ENCODE results near the gene RNF115.

The RNF115 gene

DNA sequence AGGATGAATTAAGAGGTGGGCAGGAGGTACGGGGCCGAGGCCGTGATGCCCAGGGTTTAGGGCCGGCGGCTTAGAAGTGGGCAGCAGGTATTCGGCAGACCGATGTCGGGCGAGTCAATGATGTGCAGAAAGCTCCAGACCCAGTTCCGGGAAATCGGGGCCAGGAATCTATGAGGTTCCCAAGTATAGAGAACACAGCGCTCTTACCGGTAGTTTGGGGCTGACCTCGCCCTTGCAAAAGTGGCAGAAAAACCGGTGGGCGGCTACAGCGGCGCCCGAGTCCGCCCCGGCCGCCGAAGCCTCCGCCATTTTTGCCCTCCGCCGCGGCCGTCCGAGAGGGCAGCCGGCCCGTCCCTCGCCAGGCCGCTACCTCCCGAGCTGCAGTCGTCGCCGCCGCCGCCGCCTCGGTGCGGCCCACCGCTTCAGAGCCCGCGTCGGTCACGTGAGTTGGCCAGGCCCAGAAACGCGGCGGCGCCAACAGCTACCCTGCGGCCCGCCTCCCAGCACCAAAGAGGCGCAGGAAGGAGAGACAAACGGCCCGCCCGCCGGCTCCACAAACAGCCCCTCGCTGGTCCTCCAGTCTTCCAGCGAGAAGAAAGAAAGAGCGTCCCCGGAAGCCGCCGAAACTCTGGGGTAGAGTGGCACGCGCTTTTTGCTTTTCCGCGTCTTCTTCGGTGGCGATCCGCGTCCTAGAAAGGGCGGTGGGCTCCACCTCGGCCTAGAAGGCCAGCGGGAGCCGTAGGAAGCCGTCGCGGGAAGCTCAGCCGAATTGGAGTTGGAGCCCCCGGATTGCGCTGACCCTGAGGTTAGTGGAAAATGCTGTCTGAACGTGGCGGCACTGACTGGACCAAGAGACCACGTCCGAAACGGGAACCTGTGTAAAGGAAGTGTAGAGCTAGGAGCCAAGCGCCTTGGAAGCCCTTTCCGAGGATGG lies at the start of gene RNF115, which contains the start of gene POLR3C:
Gene RNF115 (minus strand): TSS at position 531 of the 934 bp plus-strand sequence. CDS start 222 bp downstream, at position 309.
Gene POLR3C (plus strand): TSS at position 636 of the 934 bp plus-strand sequence. CDS start 1,577 bp downstream, outside the sequence.
- Histone ChIP-seq H3K4me1 (ENCODE audit: control insufficient read depth, insufficient read depth, low read length, unreplicated experiment) (peaks cover 12% of the 10 kb centered on the region), H3K79me2 (ENCODE audit: control insufficient read depth, insufficient read depth, low read length, unreplicated experiment) (peaks cover 41% of the 10 kb centered on the region), H3K4me3 (ENCODE audit: low read depth, low read length) (peak within 1 kb of the TSS; percentile 98)

DNA sequence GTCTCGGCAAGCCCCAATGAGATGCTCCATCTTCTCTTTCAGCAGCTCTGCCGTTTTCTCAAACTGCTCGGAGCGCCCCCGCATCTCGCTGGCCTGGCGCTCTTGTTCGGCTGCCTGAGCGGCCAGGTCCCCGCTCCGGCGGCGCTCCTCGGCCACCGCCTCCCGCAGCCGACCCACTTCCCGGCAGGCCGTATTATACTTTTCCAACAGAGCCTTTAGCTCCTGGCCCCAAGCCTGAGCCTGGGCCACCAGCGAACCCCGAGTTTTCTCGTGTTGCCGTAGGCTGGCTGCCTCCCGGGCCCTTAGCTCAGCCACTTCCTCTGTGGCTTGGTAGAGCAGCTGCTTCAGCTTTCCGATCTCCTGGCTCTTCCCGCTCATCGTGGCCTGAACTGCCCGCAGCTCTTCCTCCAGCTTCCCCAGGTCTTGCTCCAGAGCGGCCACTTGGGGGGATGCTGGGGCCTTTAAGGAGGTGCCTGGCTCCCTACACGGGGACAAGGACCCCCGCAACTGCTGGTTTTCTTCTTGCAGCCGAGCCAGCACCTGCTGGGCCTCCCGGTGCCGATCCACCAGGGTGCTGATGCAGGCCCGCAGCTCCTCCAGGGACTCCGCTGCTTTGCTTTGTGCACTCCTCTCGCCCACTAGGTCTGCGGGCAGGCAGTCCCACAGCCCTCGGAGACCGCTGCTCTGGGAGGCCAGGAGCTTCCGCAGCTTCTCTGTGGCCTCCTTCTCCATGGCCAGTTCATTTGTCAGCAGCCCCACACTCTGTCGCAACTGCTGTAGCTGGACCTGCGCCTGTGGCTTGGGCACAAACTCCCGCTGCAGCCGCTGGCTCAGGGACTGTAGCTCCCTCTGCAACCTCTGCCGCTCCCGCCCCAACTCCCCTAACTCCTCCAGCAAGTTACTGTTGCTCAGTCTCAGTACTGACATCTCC lies 48.4 kb upstream of the RNF115 start:
- no peaks in the 10 kb centered on the region for H3K79me2 ChIP-seq (ENCODE audit: control insufficient read depth, insufficient read depth, low read length, unreplicated experiment)
- peak overlapping the region; percentile 54 for H2AFZ ChIP-seq (ENCODE audit: low read length, unreplicated experiment)
- H3K27ac ChIP-seq (ENCODE audit: low read depth, low read length) = no peak overlapping the region
- peak overlapping the region; percentile 67 for H3K4me3 ChIP-seq (ENCODE audit: low read depth, low read length)
- H3K36me3 ChIP-seq (ENCODE audit: insufficient read depth, low read length) = no peaks in the 10 kb centered on the region
- no peaks in the 10 kb centered on the region; the same call in 1 of the 2 replicates for H3K27me3 ChIP-seq (ENCODE audit: insufficient read depth, low read length)
- peaks cover 14% of the 10 kb centered on the region for H3K4me1 ChIP-seq (ENCODE audit: control insufficient read depth, insufficient read depth, low read length, unreplicated experiment)

More for the DNA sequence above, at the start of gene RNF115, which contains the start of gene POLR3C:
- H3K27me3 ChIP-seq (ENCODE audit: insufficient read depth, low read length) = no peaks in the 10 kb centered on the region
- H2AFZ ChIP-seq (ENCODE audit: low read length, unreplicated experiment) = peak within 1 kb of the TSS; percentile 88
- peak within 1 kb of the TSS; percentile 75 for H3K27ac ChIP-seq (ENCODE audit: low read depth, low read length)
- peaks cover 28% of the 10 kb centered on the region for H3K36me3 ChIP-seq (ENCODE audit: insufficient read depth, low read length)

DNA sequence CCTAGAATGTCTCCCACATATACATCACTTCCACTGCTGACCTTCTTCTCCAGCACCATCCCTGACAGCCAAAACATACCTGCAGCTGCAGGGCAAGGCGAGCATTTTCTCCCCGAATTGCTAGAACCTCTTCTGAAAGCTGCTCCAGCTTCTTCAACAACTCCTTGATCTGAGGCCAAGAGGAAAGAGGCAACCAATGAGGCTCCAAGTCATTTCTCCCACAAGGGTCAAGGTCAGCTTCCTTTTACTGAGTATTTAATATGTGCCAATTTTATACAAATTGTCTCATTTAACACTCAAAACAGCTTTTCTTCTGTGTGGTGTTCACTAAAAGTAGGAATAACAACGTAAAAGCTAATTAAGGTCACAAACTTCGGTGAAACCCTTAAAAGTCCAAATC lies 44.3 kb upstream of the RNF115 start:
- Histone ChIP-seq H2AFZ (ENCODE audit: low read length, unreplicated experiment) (no peak overlapping the region), H3K79me2 (ENCODE audit: control insufficient read depth, insufficient read depth, low read length, unreplicated experiment) (no peaks in the 10 kb centered on the region), H3K4me3 (ENCODE audit: low read depth, low read length) (no peak overlapping the region), H3K27ac (ENCODE audit: low read depth, low read length) (no peak overlapping the region), H3K36me3 (ENCODE audit: insufficient read depth, low read length) (no peaks in the 10 kb centered on the region), H3K27me3 (ENCODE audit: insufficient read depth, low read length) (no peaks in the 10 kb centered on the region), H3K4me1 (ENCODE audit: control insufficient read depth, insufficient read depth, low read length, unreplicated experiment) (peaks cover 14% of the 10 kb centered on the region)

DNA sequence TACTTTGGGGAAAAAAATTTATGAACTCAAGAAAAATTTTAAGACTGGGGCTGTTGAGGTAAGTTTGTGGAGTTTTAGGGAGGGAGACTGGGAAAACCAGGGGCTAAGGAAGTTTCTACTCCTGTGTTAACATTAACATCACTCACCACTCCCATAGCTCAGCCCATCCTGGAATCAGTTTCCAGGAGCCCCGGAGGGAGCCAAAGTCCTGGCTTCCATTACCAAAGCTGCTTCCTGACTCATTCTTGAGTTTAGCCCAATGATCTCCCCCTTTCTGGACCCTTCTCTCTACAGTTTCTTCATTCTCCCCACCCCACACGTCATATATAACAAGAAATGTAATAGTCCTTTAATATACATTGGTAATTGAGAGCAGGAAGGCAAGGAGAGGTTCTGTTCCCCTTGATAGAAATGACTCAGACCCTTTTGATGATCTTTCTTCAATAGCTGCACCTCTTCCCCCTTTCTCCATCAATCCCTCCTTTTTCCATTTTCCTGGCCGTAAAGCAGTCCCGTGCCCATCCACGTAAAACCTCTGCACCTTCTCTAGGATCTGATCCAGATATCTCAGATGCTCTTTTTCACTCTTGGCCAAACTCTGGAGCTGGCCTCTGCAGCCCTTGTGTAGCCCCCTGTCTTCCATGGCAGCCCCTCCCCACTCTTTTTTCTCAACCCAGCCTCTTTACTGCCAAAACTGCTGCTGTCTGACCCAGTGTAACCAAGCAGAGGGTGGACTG lies 39.6 kb upstream of the RNF115 start:
- peaks cover 5% of the 10 kb centered on the region for H3K4me1 ChIP-seq (ENCODE audit: control insufficient read depth, insufficient read depth, low read length, unreplicated experiment)
- H2AFZ ChIP-seq (ENCODE audit: low read length, unreplicated experiment) = no peak overlapping the region
- no peaks in the 10 kb centered on the region for H3K36me3 ChIP-seq (ENCODE audit: insufficient read depth, low read length)
- H3K4me3 ChIP-seq (ENCODE audit: low read depth, low read length) = no peak overlapping the region
- peaks cover under 1% of the 10 kb centered on the region for H3K79me2 ChIP-seq (ENCODE audit: control insufficient read depth, insufficient read depth, low read length, unreplicated experiment)
- H3K27me3 ChIP-seq (ENCODE audit: insufficient read depth, low read length) = no peaks in the 10 kb centered on the region
- H3K27ac ChIP-seq (ENCODE audit: low read depth, low read length) = no peak overlapping the region

DNA sequence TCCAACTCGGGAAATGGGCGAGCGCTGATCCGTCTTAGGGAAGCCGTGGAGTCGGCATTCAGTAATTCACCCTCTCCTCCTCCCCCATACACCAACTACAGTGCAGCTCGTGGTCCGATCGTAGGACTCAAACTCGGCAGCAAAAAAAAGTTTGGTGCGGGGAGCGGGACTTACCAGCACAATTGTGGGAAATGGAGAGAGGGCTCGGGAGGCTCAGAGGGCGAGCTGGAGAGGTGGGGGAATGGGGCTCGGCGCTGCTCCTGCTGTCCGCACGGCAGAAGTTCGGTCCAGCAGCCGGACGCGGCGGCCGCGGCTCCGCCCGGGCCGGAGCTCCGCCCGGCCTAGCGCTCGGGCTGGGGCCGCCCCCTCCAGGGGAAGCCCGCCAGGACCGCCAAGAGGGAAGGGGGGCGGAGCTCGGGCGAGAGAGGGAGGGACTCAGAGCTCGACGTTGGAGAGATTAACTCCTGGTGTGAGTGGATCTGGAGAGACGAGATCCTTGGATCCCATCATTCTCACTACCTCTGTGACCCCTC lies 35.7 kb upstream of the RNF115 start:
- H3K79me2 ChIP-seq (ENCODE audit: control insufficient read depth, insufficient read depth, low read length, unreplicated experiment) = peaks cover 23% of the 10 kb centered on the region
- peaks cover 12% of the 10 kb centered on the region; the same call in 1 of the 2 replicates for H3K36me3 ChIP-seq (ENCODE audit: insufficient read depth, low read length)
- peak overlapping the region; percentile 99 for H3K4me3 ChIP-seq (ENCODE audit: low read depth, low read length)
- H3K27ac ChIP-seq (ENCODE audit: low read depth, low read length) = peak overlapping the region; percentile 53
- no peaks in the 10 kb centered on the region for H3K27me3 ChIP-seq (ENCODE audit: insufficient read depth, low read length)
- H2AFZ ChIP-seq (ENCODE audit: low read length, unreplicated experiment) = peak overlapping the region; percentile 95
- H3K4me1 ChIP-seq (ENCODE audit: control insufficient read depth, insufficient read depth, low read length, unreplicated experiment) = peaks cover 14% of the 10 kb centered on the region

DNA sequence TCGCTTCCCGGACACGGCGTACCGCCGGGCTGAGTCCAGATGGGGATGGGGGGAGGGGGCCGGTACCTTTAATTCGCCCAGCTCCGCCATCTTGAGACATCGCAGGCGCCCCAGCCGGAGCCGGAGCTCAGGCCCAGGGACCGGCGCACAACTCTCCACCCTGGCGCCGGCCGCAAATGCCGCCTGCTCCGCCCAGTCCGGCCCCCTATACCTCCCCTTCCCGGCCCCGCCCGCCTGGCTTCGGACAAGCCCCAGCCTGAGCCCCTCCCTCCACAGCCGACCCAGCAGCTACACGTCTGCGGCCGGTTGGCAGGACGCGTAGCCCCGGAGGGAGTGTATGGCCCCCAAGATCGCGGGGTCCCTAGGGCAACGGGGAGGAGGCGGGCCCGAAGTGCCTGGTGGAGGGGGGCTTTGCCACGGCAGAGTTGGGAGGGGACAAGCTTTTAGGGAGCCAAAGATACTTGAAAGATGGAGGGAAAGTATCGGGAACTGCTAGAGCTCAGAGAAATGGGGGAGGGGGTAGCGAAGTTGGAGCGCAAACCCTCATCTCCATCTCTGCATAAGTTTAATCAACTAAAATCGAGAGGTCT lies 35.1 kb upstream of the RNF115 start, which contains the start of gene PIAS3:
Gene PIAS3 (minus strand): TSS at position 181 of the 590 bp plus-strand sequence. CDS start 91 bp downstream, at position 90.
- peak within 1 kb of the TSS; percentile 99 for H3K4me3 ChIP-seq (ENCODE audit: low read depth, low read length)
- no peaks in the 10 kb centered on the region for H3K27me3 ChIP-seq (ENCODE audit: insufficient read depth, low read length)
- peak within 1 kb of the TSS; percentile 95 for H2AFZ ChIP-seq (ENCODE audit: low read length, unreplicated experiment)
- peaks cover 14% of the 10 kb centered on the region for H3K4me1 ChIP-seq (ENCODE audit: control insufficient read depth, insufficient read depth, low read length, unreplicated experiment)
- H3K36me3 ChIP-seq (ENCODE audit: insufficient read depth, low read length) = peaks cover 13% of the 10 kb centered on the region; the same call in 1 of the 2 replicates
- H3K27ac ChIP-seq (ENCODE audit: low read depth, low read length) = peak within 1 kb of the TSS; percentile 53
- peaks cover 23% of the 10 kb centered on the region for H3K79me2 ChIP-seq (ENCODE audit: control insufficient read depth, insufficient read depth, low read length, unreplicated experiment)

DNA sequence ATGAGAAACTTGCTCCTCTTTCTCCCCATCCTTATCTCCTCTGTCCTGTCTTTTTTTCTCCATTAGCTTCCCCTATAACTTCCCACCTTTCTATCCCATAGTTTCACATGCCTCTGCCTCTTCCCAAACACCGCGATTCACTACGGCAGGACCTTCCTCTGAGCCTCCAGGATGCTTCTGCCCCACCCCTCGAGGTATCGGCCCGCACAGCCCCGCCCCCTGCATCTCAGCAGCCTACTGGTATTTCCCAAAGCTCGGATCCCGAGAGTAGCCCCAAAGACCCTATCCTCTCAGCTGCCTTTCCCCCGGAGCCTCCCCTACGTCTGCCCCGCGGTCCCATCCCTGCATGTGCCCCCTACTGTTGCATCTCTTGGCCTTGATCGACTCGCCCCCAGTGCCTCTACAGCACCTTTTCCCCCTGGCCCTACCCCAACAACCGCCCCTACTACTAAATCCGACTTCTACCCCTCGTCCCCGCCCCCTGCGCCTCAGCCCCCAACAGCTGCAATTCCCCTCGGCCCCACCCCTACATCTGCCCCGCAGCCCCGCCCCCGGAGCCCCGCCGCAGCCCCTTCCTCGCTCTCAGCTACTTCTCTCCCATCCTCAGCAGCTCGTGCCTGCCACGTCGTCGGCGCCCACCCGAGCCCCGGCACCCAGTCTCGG lies 34.5 kb upstream of the RNF115 start:
- H3K4me3 ChIP-seq (ENCODE audit: low read depth, low read length) = peak overlapping the region; percentile 99
- no peak overlapping the region for H3K27ac ChIP-seq (ENCODE audit: low read depth, low read length)
- H3K27me3 ChIP-seq (ENCODE audit: insufficient read depth, low read length) = no peaks in the 10 kb centered on the region
- peaks cover 14% of the 10 kb centered on the region for H3K4me1 ChIP-seq (ENCODE audit: control insufficient read depth, insufficient read depth, low read length, unreplicated experiment)
- peaks cover 23% of the 10 kb centered on the region for H3K79me2 ChIP-seq (ENCODE audit: control insufficient read depth, insufficient read depth, low read length, unreplicated experiment)
- H3K36me3 ChIP-seq (ENCODE audit: insufficient read depth, low read length) = peaks cover 19% of the 10 kb centered on the region; the same call in 1 of the 2 replicates
- H2AFZ ChIP-seq (ENCODE audit: low read length, unreplicated experiment) = peak overlapping the region; percentile 95

DNA sequence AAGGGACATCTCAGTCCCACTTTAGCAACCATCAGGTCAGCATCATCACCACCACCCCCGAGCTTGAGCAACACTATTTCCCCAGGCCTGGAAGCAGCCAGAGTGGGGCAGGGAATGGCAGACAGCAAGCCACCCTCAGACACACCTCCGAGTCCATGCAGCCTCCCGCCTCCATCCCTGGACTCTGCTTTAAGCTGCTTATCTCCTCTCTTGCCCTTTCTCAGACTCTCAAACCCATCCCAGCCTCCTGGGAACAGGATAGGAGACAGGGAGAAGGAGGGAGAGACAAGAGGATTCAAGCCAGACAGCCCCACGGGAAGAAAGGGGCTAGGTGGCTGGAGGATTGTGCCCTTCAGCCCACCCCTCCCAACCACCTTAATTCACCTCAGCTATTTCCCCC lies 33.3 kb upstream of the RNF115 start:
- Histone ChIP-seq H3K27me3 (ENCODE audit: insufficient read depth, low read length) (no peaks in the 10 kb centered on the region), H3K4me1 (ENCODE audit: control insufficient read depth, insufficient read depth, low read length, unreplicated experiment) (peaks cover 14% of the 10 kb centered on the region), H2AFZ (ENCODE audit: low read length, unreplicated experiment) (no peak overlapping the region), H3K79me2 (ENCODE audit: control insufficient read depth, insufficient read depth, low read length, unreplicated experiment) (peaks cover 23% of the 10 kb centered on the region), H3K27ac (ENCODE audit: low read depth, low read length) (no peak overlapping the region), H3K36me3 (ENCODE audit: insufficient read depth, low read length) (peaks cover 24% of the 10 kb centered on the region; the same call in 1 of the 2 replicates), H3K4me3 (ENCODE audit: low read depth, low read length) (0 out of 2 replicates have a peak overlapping the region, but pooled peaks have one; percentile 99)

DNA sequence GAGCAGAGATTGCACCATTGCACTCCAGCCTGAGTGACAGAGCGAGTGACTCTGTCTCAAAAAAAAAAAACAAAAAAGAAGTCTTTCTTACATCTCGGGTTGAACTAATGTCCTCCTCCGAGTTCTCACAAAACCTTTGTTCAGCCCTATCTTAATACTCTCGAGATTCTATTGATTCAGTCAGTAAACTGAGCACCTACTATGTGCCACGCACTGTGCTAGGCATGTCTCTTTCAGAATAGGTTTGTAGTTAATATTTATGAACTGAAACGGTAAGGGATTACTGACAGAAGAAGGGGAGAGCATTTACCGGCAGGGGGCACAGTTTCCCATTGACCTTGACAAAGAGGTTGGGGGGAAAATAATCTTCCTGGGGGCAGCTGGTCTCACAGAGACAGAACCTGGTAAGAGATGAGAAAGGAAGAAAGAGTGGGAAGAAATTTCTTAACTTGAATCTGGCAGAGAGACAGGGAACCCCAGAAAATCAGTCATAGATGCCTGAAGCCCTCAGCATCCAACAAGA lies 31.6 kb upstream of the RNF115 start:
- Histone ChIP-seq H3K79me2 (ENCODE audit: control insufficient read depth, insufficient read depth, low read length, unreplicated experiment) (peaks cover 23% of the 10 kb centered on the region), H3K36me3 (ENCODE audit: insufficient read depth, low read length) (peaks cover 31% of the 10 kb centered on the region; the same call in 1 of the 2 replicates), H3K4me3 (ENCODE audit: low read depth, low read length) (no peak overlapping the region), H3K27me3 (ENCODE audit: insufficient read depth, low read length) (no peaks in the 10 kb centered on the region), H3K27ac (ENCODE audit: low read depth, low read length) (no peak overlapping the region), H3K4me1 (ENCODE audit: control insufficient read depth, insufficient read depth, low read length, unreplicated experiment) (peaks cover 20% of the 10 kb centered on the region), H2AFZ (ENCODE audit: low read length, unreplicated experiment) (no peak overlapping the region)
